Effector memory CD8-positive, alpha-beta T cell (primary cell): ENCODE measurements around the gene CSGALNACT2.

ENCODE experiments used
- ATAC-seq: fragments of 150-1000 bp; cut with Tn5 transposase; replicated peaks from 2 replicates; pipeline ENCODE4 v1.10.0; 2021; ENCODE audit warnings: mild to moderate bottlenecking, moderate library complexity
- DNase-seq, 3 experiments: peaks; one replicate each; pipeline ENCODE4 v3.0.0; 2021
- H3K27ac Mint-ChIP-seq, 2 donors: one replicate each; pipeline ENCODE4 v1.8.0; 2022; ENCODE audit warnings: mild to moderate bottlenecking in 2 of 2, mixed read lengths in 2 of 2, moderate library complexity in 2 of 2
- H3K27me3 Mint-ChIP-seq, 2 donors: one replicate each; pipeline ENCODE4 v1.8.0; 2022; ENCODE audit warnings: mixed read lengths in 2 of 2
- H3K36me3 Mint-ChIP-seq: one replicate; pipeline ENCODE4 v1.8.0; 2022; ENCODE audit warnings: mild to moderate bottlenecking, moderate library complexity, mixed read lengths; ENCODE audit not compliant: insufficient read depth
- H3K4me1 Mint-ChIP-seq, 2 donors: one replicate each; pipeline ENCODE4 v1.8.0; 2022; ENCODE audit warnings: low read depth in 2 of 2, mixed read lengths in 2 of 2
- H3K4me3 Mint-ChIP-seq, 2 donors: one replicate each; pipeline ENCODE4 v1.8.0; 2022; ENCODE audit warnings: mild to moderate bottlenecking in 2 of 2, mixed read lengths in 2 of 2, moderate library complexity in 2 of 2
- H3K9me3 Mint-ChIP-seq, 2 donors: one replicate each; pipeline ENCODE4 v1.8.0; 2022; ENCODE audit warnings: mixed read lengths in 2 of 2

Gene CSGALNACT2

DNA sequence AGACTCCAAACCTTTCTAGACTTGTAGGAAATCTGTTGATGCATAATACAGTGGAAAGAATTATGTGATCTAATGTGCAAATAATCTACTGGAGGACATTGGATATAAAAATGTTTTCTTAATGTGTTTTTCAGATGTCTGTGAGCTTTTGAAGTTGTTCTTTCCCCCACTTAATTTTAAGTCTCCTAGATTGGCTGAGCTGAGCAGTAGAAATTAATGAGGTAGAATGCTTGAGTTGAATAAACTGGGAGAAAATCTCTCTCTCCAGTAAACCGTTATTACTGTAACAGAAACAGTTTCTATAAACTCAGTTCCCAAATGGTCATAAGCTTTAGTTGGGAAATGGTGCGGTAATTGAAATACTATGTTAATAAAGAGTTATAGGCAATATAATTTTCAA is 15.7 kb downstream of the CSGALNACT2 start:
- H3K36me3 Mint-ChIP-seq, result peaks cover 10% of the 10 kb centered on the region
- ATAC-seq, result no peak
- DNase-seq, result no peak
- peaks cover 43 to 63% of the 10 kb centered on the region in 2 donors for H3K4me1 Mint-ChIP-seq
- H3K27ac Mint-ChIP-seq, result no peak overlapping the region
- peaks cover 0 to under 1% of the 10 kb centered on the region in 2 donors for H3K9me3 Mint-ChIP-seq
- no peak overlapping the region for H3K4me3 Mint-ChIP-seq
- H3K27me3 Mint-ChIP-seq, result no peaks in the 10 kb centered on the region

DNA sequence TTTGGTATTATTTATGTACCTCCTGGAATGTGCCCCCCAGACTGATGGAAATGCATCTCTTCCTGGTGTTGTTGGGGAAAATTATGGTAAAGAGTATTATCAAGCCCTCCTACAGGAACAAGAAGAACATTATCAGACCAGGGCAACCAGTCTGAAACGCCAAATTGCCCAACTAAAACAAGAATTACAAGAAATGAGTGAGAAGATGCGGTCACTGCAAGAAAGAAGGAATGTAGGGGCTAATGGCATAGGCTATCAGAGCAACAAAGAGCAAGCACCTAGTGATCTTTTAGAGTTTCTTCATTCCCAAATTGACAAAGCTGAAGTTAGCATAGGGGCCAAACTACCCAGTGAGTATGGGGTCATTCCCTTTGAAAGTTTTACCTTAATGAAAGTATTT is 17.0 kb downstream of the CSGALNACT2 start:
- ATAC-seq (no peak), DNase-seq (no peak)
- peaks cover 41 to 56% of the 10 kb centered on the region in 2 donors for H3K4me1 Mint-ChIP-seq
- peak overlapping the region in 1 of 2 donors; percentile 26 for H3K27ac Mint-ChIP-seq
- no peaks in the 10 kb centered on the region for H3K27me3 Mint-ChIP-seq
- H3K9me3 Mint-ChIP-seq, result no peaks in the 10 kb centered on the region
- H3K36me3 Mint-ChIP-seq, result peaks cover 15% of the 10 kb centered on the region
- peak overlapping the region in 1 of 2 donors; percentile 18 for H3K4me3 Mint-ChIP-seq

DNA sequence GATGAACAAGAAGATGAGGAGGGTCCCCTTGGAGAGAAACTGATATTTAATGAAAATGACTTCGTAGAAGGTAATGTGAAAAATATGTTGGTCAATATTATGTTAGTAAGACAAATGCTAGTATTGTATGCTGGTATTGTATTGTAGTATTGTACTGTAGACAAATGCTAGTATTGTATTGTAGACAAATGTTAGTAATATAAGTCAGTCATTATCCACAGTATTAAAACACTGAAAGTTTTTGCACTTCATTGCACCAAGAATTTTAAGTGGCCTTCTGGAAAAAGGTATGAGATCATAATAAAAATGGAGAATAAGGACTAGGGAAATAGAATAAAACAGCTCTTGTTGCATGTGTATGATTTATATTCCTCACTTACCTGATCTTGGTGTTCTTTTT is 17.5 kb downstream of the CSGALNACT2 start:
- Mint-ChIP-seq H3K27ac (peak overlapping the region in 1 of 2 donors; percentile 26), H3K36me3 (peaks cover 15% of the 10 kb centered on the region), H3K4me1 (peaks cover 38 to 54% of the 10 kb centered on the region in 2 donors), H3K4me3 (peak overlapping the region in 1 of 2 donors; percentile 18), H3K9me3 (no peaks in the 10 kb centered on the region), H3K27me3 (no peaks in the 10 kb centered on the region)
- DNase-seq, result no peak
- no peak for ATAC-seq

DNA sequence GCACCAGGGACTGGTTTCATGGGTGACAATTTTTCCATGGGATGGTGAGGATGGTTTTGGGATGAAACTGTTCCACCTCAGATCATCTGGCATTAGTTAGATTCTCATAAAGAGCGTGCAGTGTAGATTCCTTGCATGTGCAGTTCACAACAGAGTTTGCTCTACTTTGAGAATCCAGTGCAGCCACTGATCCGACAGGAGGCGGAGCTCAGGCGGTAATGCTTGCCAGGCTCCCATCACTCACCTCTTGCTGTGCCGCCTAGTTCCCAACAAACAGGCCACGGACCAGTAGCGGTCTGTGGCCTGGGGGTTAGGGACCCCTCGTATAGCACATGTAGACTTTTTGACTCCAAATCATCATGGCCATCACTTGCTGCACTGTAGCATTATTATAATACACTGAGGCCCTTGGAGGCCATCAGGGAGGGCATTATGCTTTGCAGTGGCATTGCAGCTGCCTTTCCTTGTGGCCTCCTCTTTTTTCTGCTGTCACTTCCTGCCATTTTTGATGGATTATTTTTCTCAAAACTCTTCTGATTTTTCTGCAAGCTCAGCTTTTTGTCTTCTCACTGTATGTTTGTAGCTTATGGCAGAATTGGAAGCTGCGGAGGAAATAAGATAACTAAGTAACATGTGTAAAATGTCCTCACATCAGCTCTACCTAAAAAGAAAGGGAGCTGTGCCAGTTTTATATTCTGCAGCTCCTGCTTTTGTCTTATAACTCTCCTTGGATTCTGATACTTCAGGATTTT is 18.5 kb downstream of the CSGALNACT2 start:
- ATAC-seq, result no peak
- DNase-seq, result no peak
- Mint-ChIP-seq H3K27me3 (no peaks in the 10 kb centered on the region), H3K4me3 (peak overlapping the region in 1 of 2 donors; percentile 39), H3K9me3 (no peaks in the 10 kb centered on the region), H3K4me1 (peaks cover 36 to 54% of the 10 kb centered on the region in 2 donors), H3K36me3 (peaks cover 26% of the 10 kb centered on the region), H3K27ac (peak overlapping the region in 1 of 2 donors; percentile 19)

DNA sequence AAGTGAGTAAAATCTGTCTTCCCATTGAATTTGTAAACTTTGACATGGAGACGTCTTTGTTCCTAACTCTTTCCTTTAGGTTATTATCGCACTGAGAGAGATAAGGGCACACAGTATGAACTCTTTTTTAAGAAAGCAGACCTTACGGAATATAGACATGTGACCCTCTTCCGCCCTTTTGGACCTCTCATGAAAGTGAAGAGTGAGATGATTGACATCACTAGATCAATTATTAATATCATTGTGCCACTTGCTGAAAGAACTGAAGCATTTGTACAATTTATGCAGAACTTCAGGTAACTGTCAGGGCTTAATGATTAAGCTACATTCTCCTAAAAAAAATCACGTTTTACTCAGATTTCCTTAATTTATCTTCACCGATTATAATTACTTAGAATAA is 20.4 kb downstream of the CSGALNACT2 start:
- Mint-ChIP-seq H3K27ac (no peak overlapping the region), H3K9me3 (no peaks in the 10 kb centered on the region), H3K4me3 (no peak overlapping the region), H3K4me1 (peaks cover 41 to 65% of the 10 kb centered on the region in 2 donors), H3K36me3 (peaks cover 41% of the 10 kb centered on the region), H3K27me3 (no peaks in the 10 kb centered on the region)
- ATAC-seq (no peak), DNase-seq (no peak)

DNA sequence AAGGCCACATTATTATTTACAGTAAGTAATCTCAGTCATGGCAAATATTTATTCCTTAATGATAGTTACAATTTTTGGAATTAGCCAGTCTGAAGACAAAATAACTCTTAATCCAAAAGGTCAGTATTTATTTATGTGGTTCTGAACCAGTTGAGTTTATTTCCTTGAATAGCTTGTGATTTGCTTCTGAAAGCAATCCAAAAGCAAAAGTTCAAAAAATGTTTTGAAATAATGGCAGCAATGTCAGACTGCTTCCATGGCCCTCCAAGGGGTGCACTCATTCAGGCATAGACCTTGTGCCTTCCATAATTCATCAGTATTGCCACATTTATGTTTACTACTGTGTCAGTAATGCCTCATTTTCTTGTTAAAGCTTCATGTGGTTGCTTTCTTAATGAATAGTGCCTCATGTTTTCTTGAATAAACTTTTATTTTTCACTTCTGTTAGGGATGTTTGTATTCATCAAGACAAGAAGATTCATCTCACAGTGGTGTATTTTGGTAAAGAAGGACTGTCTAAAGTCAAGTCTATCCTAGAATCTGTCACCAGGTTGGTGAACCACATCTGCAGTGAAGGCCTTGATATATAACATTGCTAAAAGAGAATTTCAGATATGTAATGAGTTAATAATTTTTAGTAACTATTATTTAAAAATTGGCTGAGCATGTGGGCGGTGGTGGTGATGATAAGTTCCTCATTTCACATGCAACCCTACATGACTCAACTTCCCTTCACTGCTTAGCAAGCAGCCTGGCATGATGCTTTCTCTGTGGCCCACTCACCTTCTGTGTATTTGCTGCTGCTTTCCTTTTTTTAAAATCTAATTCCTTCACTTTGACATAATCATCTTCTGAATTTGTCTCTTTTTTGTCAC is 22.0 kb downstream of the CSGALNACT2 start:
- no peak for DNase-seq
- Mint-ChIP-seq H3K9me3 (no peaks in the 10 kb centered on the region), H3K27ac (peak overlapping the region in 1 of 2 donors; percentile 76), H3K27me3 (no peaks in the 10 kb centered on the region), H3K36me3 (peaks cover 57% of the 10 kb centered on the region), H3K4me3 (peak overlapping the region in 1 of 2 donors; percentile 26), H3K4me1 (peaks cover 38 to 56% of the 10 kb centered on the region in 2 donors)
- peak; percentile 40 for ATAC-seq

DNA sequence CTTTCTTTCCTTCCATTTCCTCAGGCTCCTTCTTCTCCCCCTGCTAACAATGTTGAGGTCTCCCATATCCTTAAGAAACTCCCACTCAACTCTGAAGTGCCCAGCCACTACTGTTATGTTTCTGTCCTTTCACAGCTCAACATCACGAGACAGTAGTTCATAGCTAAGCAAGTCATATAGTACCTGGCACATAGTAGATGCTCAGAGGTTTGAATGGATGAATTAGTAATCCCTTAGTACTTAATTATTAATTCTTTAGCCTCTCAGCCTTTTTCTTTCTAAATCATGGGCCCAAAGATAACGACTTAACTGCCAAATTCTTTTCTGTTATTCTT is 22.6 kb downstream of the CSGALNACT2 start:
- Mint-ChIP-seq H3K4me1 (peaks cover 32 to 50% of the 10 kb centered on the region in 2 donors), H3K9me3 (no peaks in the 10 kb centered on the region), H3K36me3 (peaks cover 62% of the 10 kb centered on the region), H3K27ac (peak overlapping the region; percentile 76), H3K4me3 (peak overlapping the region in 1 of 2 donors; percentile 26), H3K27me3 (no peaks in the 10 kb centered on the region)
- DNase-seq (no peak), ATAC-seq (no peak)

DNA sequence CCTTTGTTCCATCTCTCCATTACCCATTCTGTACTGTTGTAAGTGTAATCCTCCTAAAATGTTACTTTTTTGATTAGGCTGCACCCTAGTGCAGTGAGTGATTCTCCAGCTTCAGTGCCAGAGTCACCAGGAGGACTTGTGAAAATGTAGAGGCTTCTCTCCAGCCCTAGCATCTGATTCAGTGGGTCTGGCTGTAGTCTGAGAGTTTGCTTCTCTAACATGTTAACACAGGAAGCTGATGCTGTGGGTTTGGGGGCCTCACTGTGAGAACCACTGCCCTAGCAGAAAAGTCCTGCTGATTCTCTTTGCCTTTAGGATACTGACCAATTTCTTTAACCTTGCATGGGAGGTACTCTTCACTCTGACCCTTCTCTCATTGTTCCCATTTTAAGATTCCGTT is 24.4 kb downstream of the CSGALNACT2 start:
- Mint-ChIP-seq H3K27me3 (no peaks in the 10 kb centered on the region), H3K27ac (peak overlapping the region; percentile 76), H3K36me3 (peaks cover 64% of the 10 kb centered on the region), H3K9me3 (no peaks in the 10 kb centered on the region), H3K4me1 (peaks cover 17 to 38% of the 10 kb centered on the region in 2 donors), H3K4me3 (peak overlapping the region in 1 of 2 donors; percentile 18)
- peak; percentile 71 for ATAC-seq
- peak in 1 of 3 experiments; percentile 14 for DNase-seq

DNA sequence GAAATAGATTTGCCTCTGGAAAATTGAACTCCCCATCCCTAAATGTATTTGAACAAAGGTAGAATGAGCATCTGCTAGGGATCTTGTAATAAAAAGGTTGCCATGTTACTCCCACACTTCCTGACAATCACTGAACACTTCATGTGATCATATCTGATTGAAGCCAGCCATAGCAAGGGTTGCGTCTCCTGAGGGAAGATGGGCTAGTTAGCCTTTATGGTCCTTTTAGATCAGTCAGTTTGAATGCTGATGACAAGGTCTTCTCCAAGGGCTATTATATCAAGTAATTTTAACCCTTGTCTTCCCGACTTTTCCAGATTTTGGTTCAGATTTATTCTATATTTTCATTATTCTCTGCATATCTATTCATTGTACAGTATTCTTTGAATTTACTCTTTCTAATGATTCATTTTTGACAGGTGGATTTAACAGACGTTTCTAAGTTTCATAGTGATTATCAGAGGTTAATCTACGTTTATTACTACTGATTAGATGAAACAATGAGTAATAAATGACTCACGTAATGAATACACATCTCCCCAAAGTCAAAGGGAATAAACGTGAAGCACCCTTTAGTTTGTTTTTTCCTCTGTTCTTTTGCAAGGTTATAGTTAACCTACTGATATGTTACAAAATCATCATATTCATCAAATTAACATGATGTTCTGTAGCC is 28.1 kb downstream of the CSGALNACT2 start:
- DNase-seq (no peak), ATAC-seq (no peak)
- Mint-ChIP-seq H3K36me3 (peaks cover 78% of the 10 kb centered on the region), H3K27ac (peak overlapping the region; percentile 66 to 71), H3K4me1 (peaks cover 23 to 40% of the 10 kb centered on the region in 2 donors), H3K4me3 (no peak overlapping the region), H3K9me3 (no peaks in the 10 kb centered on the region), H3K27me3 (no peaks in the 10 kb centered on the region)

DNA sequence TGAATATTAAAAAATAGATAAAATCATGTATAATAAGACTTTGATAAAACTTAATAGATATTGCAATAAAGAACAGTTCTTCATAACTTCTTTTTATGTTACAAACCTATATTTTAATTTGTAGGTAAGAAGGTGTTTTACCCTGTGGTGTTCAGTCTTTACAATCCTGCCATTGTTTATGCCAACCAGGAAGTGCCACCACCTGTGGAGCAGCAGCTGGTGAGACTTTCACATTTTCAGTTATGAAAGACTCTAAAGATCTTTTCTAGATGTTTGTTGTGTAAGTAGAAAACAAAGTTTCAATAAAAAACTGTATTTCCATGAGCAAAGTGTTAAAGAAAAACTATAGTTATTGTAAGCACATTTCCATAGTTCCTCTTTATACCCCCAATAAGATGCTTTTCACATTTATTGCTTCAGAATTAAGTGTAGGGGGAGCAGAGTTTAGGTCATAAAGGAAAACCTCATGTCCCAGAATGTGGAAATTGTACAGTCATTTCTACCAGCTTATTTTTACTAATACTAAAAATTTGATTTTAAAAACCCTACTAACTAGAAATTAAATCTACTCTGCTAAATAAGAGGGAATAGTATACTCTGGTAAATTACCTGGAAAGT is 28.7 kb downstream of the CSGALNACT2 start:
- H3K4me3 Mint-ChIP-seq, result no peak overlapping the region
- peak overlapping the region in 1 of 2 donors; percentile 66 for H3K27ac Mint-ChIP-seq
- ATAC-seq (no peak), DNase-seq (no peak)
- H3K27me3 Mint-ChIP-seq, result no peaks in the 10 kb centered on the region
- peaks cover 78% of the 10 kb centered on the region for H3K36me3 Mint-ChIP-seq
- no peaks in the 10 kb centered on the region for H3K9me3 Mint-ChIP-seq
- peaks cover 20 to 38% of the 10 kb centered on the region in 2 donors for H3K4me1 Mint-ChIP-seq

DNA sequence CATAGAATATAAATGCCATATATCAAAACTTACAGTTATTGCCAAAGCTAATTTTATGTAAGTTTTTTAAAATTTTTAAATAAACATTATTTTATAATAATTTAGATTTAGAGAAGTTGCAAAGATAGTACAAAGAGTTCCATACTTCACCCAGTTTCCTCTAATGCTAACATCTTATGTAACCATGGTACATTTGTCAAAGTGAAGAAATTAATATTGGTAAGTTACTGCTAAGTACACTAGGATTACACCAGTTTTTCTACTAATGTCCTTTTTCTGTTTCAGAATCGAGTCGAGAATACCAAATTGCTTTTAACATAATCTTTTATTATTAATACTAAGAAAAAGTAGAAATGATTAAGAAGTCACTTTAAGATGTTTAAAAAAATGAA is 29.2 kb downstream of the CSGALNACT2 start:
- no peak for DNase-seq
- no peak overlapping the region for H3K4me3 Mint-ChIP-seq
- no peaks in the 10 kb centered on the region for H3K9me3 Mint-ChIP-seq
- no peaks in the 10 kb centered on the region for H3K27me3 Mint-ChIP-seq
- H3K4me1 Mint-ChIP-seq, result peaks cover 22 to 38% of the 10 kb centered on the region in 2 donors
- no peak overlapping the region for H3K27ac Mint-ChIP-seq
- H3K36me3 Mint-ChIP-seq, result peaks cover 76% of the 10 kb centered on the region
- no peak for ATAC-seq

DNA sequence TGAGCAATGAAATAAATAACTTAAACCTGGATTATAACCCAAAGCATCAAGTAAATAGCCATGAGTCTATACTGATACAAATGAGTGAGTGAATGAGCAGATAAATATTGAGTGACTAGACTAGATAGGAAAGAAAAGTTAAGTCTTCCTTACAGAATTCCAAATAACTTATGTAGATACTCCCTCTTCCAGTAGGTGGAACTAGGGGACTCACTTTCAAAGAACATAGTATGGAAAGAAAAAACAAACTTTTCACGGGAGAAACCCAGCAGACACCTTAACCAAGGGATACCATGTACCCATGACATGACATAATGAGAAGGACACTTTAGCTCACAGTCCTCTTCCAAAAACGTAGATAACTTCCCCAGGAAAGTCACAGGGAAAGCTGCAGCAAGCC is 32.2 kb downstream of the CSGALNACT2 start:
- Mint-ChIP-seq H3K27ac (peak overlapping the region; percentile 32 to 65), H3K4me1 (peaks cover 27 to 33% of the 10 kb centered on the region in 2 donors), H3K4me3 (no peak overlapping the region), H3K27me3 (no peaks in the 10 kb centered on the region), H3K36me3 (peaks cover 71% of the 10 kb centered on the region), H3K9me3 (no peaks in the 10 kb centered on the region)
- no peak for DNase-seq
- ATAC-seq, result no peak

DNA sequence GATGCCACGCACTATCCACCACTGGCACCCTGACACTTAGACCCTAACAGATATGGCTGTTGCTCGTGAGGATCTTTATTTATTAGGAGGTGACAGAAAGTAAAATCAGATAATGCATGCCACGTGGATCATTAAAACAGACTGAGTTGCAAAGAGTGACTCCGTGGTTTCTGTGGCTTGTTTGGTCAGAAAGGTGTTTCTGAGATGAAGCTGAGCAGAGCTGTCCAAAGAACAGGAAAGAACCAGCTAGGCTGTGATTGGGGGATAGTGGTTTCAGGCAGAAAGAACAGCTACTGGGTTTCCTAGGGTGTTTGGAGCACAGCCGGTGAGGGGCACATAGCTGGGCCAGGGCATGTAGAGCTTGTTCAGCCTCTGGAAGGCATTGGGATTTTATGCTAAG is 34.4 kb downstream of the CSGALNACT2 start:
- peaks cover 81% of the 10 kb centered on the region for H3K36me3 Mint-ChIP-seq
- ATAC-seq, result peak; percentile 60
- DNase-seq, result no peak
- no peaks in the 10 kb centered on the region for H3K9me3 Mint-ChIP-seq
- H3K4me3 Mint-ChIP-seq, result no peak overlapping the region
- H3K4me1 Mint-ChIP-seq, result peaks cover 27 to 28% of the 10 kb centered on the region in 2 donors
- H3K27me3 Mint-ChIP-seq, result no peaks in the 10 kb centered on the region
- H3K27ac Mint-ChIP-seq, result peak overlapping the region; percentile 42 to 73
